IPS DF 19.7 (cell line): ENCODE data around the gene SEMA7A.

Experiments
- DNase-seq: peaks from one replicate; pipeline ENCODE4 v3.0.0-alpha.2; 2013; ENCODE audit warnings: low read depth, low spot score

Gene SEMA7A

DNA sequence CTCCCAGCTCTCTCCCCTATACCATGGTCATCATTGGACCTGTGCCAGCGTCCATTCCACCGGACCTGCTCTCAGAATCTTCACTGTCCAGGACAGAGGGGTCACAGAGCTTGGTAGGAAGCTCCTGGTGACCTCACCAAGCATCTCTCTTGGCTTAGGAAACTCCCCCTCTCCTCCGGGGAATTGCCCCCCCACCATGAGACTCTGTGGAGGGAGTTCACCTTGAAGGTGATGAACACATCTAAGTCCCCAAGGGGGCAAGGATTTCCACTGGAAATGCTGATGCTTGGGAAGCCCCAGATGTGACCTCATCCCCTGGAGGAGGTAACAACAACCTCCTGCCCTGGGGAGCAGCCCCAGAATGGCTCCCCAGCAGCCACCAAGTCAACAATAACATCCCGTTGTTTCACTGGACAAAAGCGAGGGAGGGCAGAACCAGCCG lies 3.2 kb downstream of the SEMA7A start:
- DNase-seq, result no peak

DNA sequence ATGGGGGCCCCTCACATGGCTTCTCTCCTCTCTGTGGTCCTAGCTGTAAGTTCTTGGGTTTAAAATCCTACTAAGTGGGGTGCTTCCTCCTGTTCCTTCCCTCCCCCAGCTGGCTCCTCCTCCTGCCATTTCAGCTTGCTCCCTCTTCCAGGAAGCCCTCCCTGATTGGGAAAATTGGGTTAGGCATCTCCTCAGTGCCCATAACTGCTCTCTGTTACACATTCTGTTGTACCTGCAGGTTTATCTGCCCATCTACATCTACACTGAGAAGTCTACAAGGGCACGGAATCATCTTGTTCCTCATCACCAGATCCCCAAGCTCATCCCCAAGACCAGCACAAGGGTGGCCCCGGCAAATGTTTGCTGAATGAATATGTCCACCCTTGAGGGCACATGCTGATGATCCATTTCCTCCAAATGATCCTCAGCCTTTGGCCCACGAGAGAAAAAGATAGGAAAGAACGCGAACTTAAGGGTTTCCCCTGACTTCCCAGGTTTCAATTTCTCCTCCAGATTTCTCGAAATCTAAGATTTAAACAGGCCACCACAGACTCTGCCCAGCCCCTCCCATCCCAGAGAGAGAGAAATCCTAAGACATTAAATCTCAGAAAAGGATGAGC lies 3.9 kb downstream of the SEMA7A start:
- no peak for DNase-seq

DNA sequence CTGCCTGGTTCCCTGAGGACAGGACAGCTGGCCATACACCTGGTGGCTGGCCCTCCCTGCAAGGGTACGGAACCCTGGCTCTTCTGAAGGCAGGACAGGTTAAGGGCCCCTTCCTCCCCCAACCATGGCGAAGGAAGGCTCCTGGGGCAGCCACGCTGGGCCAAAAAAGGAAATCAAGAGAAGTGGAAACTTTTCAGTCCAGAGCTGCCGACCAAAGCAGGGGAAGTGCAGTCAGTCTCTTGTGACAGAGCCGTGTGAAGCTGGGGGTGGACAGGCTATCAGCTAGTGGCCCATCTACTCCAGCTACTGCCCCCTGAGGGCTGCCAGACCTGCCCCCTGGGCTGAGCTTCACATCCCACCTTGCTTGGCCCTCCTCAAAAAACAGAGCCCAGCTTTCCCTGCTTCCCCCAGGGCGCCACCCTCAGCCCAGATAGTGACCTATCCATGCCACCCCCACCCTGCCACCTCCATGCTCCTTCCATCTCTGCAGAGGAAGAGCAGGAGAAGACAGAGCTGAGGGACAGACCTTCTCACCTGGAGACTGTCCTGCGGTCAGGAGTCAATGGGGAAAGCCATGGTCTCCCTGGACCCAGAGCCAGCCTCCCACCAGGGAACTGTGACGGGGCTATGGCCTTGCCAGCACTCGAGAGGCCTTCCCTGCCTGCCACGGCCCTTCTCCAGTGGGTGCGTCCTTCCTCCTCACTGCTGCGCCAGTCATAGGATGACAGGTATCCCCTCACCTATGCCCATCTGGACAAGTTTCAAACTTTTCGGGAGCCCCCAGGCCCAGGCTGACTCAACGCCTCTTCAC lies 4.6 kb downstream of the SEMA7A start:
- no peak for DNase-seq

- no peak for DNase-seq
Measured at GRCh38 chr15:74428442-74428787, 5.3 kb downstream of the SEMA7A start.

GRCh38 chr15:74427607-74428441 lies 5.9 kb downstream of the SEMA7A start:
- DNase-seq, result no peak

GRCh38 chr15:74426404-74427281 lies 7.1 kb downstream of the SEMA7A start:
- no peak for DNase-seq

DNA sequence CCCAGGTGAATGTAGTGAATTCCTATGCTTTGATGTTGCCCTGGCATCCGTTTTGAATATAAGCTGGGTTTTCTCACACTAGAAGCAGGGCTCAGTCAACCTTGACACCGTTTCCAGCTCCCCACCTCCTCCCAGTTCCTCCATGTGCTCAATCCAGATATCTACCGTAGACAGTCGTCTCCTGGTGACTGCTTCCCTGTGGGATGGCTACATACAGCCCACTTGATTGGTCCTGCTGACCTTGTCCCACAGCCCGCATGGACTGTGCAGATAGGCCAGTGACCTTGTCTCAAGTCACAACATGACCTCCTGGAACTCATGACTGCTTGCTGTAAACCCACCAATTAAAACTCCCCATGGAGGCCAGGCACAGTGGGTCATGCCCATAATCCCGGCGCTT lies 8.1 kb downstream of the SEMA7A start:
- no peak for DNase-seq

- DNase-seq, result no peak
Measured at GRCh38 chr15:74424901-74425528, 8.7 kb downstream of the SEMA7A start.

DNA sequence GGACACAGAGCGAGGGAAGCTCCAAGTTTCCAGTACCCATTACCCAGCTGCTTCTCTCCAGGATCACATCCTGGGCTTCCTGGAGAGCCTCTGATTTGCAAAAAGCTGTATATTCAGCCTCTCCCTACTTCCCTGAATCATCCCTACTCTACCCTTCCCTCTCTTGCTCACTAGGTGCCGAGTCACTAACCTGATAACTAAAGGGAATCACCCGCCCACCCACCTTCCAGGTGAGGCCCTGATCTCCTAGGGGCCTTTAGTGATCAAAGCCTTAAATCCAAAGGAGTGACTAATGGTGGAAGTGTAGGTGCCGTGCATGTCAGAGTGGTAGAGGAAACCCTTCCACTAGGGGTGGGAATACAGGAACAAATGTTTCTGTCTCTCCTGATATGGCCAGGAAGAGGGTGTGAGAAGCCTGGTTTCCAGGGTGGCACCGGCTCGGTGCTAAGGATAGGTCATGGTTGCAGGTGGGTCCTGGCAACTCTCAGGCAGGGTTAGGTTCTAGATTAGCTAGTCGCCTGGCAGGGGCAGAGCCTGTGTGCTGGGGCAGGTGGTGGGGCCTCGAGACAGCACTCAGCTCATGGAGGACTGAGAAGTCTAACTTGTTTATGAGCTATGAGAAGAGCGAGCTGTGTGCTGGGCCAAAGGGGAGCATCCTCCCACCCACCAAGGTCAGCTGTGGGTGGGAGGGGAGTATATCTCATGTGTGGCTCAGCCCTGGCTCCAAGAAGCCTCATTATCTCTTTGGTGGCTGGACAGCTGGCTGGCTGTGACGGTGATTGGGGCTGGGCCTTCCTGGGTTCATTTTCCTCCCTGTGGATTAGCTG lies 10.1 kb downstream of the SEMA7A start:
- DNase-seq, result no peak

DNA sequence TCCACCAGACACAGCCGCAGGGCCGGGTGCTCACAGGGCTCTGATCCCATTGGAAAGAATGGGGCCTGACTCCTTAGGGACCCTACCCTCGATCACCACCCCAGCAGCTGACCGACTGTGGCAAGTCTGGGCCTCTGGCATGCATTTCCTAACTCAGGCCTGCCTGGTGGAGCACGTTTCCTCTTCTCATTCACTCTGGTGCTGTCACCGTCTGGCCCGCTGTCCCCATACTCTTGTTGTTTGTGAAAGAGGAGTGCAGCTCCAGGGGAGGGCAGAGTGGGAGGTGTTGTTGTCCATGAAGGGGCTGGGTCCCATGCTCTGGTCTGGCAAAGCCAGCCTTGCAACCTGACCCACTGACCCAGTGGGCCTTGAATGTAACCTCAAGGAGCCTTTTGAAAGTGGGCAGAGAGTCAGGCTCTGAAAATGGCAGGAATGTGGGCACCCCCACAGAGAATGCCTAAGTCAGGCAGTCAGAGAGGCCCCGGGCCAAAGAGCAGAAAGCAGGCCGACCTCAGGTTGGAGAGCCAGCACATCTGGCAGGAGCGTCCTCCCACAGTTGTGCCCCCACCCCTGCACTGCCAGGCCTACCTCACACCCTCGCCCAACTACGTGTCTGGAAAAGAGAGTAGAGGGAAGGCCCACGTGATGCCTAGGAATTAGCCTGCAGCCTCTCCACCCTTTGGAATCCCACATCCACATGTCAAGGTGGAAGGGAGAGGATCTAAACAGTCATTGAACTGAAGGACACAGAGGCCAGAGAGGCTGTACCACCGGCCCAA lies 10.9 kb downstream of the SEMA7A start:
- peak; percentile 17 for DNase-seq

DNA sequence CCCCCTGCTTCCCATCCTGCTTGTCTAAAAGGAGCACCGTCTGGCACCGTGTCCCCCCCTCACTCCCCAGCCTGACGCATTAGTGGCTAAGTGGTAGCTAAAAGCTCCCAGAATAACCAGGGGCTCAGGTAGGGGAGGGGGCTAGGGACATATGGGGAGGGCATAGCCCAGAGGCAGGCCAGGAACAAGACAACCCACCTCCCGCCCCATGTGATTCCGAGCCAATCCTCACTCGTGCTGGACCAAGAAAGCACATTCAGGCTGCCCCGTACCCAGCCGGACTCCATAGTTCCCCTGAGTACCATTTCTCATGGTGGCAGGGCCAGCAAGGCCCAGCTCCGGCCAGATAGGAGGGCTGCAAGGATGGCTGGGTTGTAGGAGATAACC lies 11.5 kb downstream of the SEMA7A start:
- DNase-seq, result no peak

GRCh38 chr15:74421302-74422245 lies 12.2 kb downstream of the SEMA7A start:
- no peak for DNase-seq

GRCh38 chr15:74420193-74420905 lies 13.4 kb downstream of the SEMA7A start:
- DNase-seq, result no peak

- DNase-seq, result no peak
Measured at GRCh38 chr15:74419432-74419831, 14.3 kb downstream of the SEMA7A start.

- no peak for DNase-seq
Measured at GRCh38 chr15:74418575-74419338, 15.0 kb downstream of the SEMA7A start.

DNA sequence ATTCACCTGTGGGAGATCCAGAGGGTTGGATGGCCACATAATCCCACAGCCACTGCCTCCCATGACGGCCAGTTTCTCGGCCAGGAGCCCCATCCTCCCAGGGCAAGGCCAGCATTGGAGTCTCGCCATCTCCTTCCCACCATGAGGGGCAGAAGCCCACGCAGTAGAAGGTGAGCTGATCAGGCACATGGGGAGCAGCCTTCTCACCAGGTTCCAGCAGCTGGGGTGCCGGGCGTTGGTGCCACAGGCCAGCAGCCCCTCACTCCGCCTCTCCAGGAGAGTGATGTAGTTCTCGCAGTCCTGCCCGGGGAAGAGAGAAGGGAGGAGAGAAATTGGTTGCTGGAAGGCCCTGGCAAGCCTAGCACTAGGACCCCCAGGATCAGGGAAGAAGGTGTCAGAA lies 16.1 kb downstream of the SEMA7A start:
- no peak for DNase-seq

- no peak for DNase-seq
Measured at GRCh38 chr15:74417225-74417624, 16.5 kb downstream of the SEMA7A start.
